Caco-2 (cell line): Measurements from ENCODE around the gene TTN. TPM values are rescaled to one million over a fixed set of nuclear protein-coding genes. Genes with fewer than 3 reads are reported as not detected.

Source experiments
- BruUV-seq: library from RNA; stranded (reverse); fragments of 400-500 nt; replicated peaks from 2 replicates; lab custom pipeline; 2021; lab: Mats Ljungman, UMichigan
- CTCF ChIA-PET: fragments of 300-600 bp; sonication (Branson Sonifier 250); formaldehyde crosslinking; loops from one replicate; lab custom pipeline; 2022; ENCODE audit warnings: antibody characterized with exemption; lab: Charles Lee
- POLR2A ChIA-PET: fragments of 300-600 bp; sonication (Branson Sonifier 250); formaldehyde crosslinking; loops from one replicate; lab custom pipeline; 2022; ENCODE audit warnings: antibody characterized with exemption; lab: Charles Lee
- DNase-seq, 2 experiments: peaks; one replicate each; pipeline versions ENCODE4 v3.0.0 to v3.0.0-alpha.2; 2020 to 2022
- H3K27me3 ChIP-seq: replicated peaks from 2 replicates; pipeline ENCODE4 v1.6.0; 2011; ENCODE audit warnings: low read length; ENCODE audit not compliant: control insufficient read depth, insufficient read depth
- H3K36me3 ChIP-seq: 2 replicates; pipeline ENCODE4 v1.5.1; 2011; ENCODE audit warnings: low read length; ENCODE audit not compliant: control insufficient read depth, insufficient read depth
- H3K4me1 ChIP-seq: fragments of 250-450 bp; sonication (Bioruptor Pico); 2 replicates; pipeline ENCODE4 v1.5.1; 2020; ENCODE audit warnings: mild to moderate bottlenecking
- H3K4me3 ChIP-seq: 2 replicates; pipeline ENCODE4 v1.5.1; 2011; ENCODE audit warnings: low read depth, mild to moderate bottlenecking, control low read depth, low read length
- H3K9me3 ChIP-seq: fragments of 250-450 bp; sonication (Bioruptor Pico); 2 replicates; pipeline ENCODE4 v1.5.1; 2020; ENCODE audit warnings: mild to moderate bottlenecking, moderate library complexity
- H3K27ac Mint-ChIP-seq: one replicate; pipeline ENCODE4 v1.8.0; 2022; ENCODE audit warnings: mixed read lengths; ENCODE audit not compliant: unreplicated experiment
- H3K27me3 Mint-ChIP-seq: one replicate; pipeline ENCODE4 v1.8.0; 2022; ENCODE audit warnings: mixed read lengths; ENCODE audit not compliant: insufficient read depth, unreplicated experiment
- H3K36me3 Mint-ChIP-seq: one replicate; pipeline ENCODE4 v1.8.0; 2022; ENCODE audit warnings: mild to moderate bottlenecking, mixed read lengths; ENCODE audit not compliant: insufficient read depth, unreplicated experiment
- H3K4me1 Mint-ChIP-seq: one replicate; pipeline ENCODE4 v1.8.0; 2022; ENCODE audit warnings: low read depth, mixed read lengths; ENCODE audit not compliant: unreplicated experiment
- H3K4me3 Mint-ChIP-seq: one replicate; pipeline ENCODE4 v1.8.0; 2022; ENCODE audit warnings: mild to moderate bottlenecking, moderate library complexity, mixed read lengths; ENCODE audit not compliant: unreplicated experiment
- H3K9me3 Mint-ChIP-seq: one replicate; pipeline ENCODE4 v1.8.0; 2022; ENCODE audit warnings: mixed read lengths; ENCODE audit not compliant: unreplicated experiment
- CTCF ChIP-seq, 2 experiments: fragments of 200-600 bp in 1 of 2; IDR thresholded peaks; 1 replicate in 1 of 2; 2 replicates in 1 of 2; pipeline versions ENCODE4 v1.5.1 to v1.8.0; 2011 to 2022; ENCODE audit warnings: antibody characterized with exemption in 1 of 2, control low read depth in 1 of 2, inconsistent platforms in 1 of 2, low read depth in 1 of 2, low read length in 1 of 2, mild to moderate bottlenecking in 1 of 2, moderate library complexity in 1 of 2; ENCODE audit not compliant: insufficient read depth in 1 of 2, severe bottlenecking in 1 of 2, unreplicated experiment in 1 of 2
- intact Hi-C: fragments of 100-400 bp; cut with micrococcal nuclease; formaldehyde crosslinking; loops from one replicate; pipeline ENCODE4 v1.10.0; 2022; ENCODE audit not compliant: unreplicated experiment
- total RNA-seq: library from RNA; stranded (reverse); gene quantifications from 2 replicates; pipeline ENCODE4 v1.2.3, GENCODE V29; 2022

The TTN gene
- total RNA-seq, 1 experiment from 2014 or later: 9.3 TPM

GRCh38 chr2:178715366-178715765 is 91.9 kb downstream of the TTN start:
- no peak overlapping the region for H3K27ac Mint-ChIP-seq
- Histone ChIP-seq H3K4me1 (no peaks in the 10 kb centered on the region), H3K27me3 (no peaks in the 10 kb centered on the region), H3K4me3 (no peak overlapping the region), H3K36me3 (no peaks in the 10 kb centered on the region), H3K9me3 (no peaks in the 10 kb centered on the region)
- no peaks in the 10 kb centered on the region for H3K4me1 Mint-ChIP-seq
- no peaks in the 10 kb centered on the region for H3K9me3 Mint-ChIP-seq
- no peak for DNase-seq
- CTCF ChIA-PET: no interaction called here
- intact Hi-C loops: no loop called here
- no peaks in the 10 kb centered on the region for H3K36me3 Mint-ChIP-seq
- no peaks in the 10 kb centered on the region for H3K27me3 Mint-ChIP-seq
- BruUV-seq: no TSS peak
- TF ChIP-seq CTCF (IDR thresholded peaks at IDR 0.05; ENCODE audit: insufficient read depth in 1 of 2, low read depth in 1 of 2, low read length in 1 of 2, severe bottlenecking in 1 of 2, unreplicated experiment in 1 of 2): no peak
- POLR2A ChIA-PET: no interaction called here
- H3K4me3 Mint-ChIP-seq: no peak overlapping the region

- Mint-ChIP-seq H3K9me3 (no peaks in the 10 kb centered on the region), H3K4me1 (no peaks in the 10 kb centered on the region), H3K36me3 (peaks cover 11% of the 10 kb centered on the region), H3K4me3 (no peak overlapping the region), H3K27me3 (no peaks in the 10 kb centered on the region), H3K27ac (no peak overlapping the region)
- Histone ChIP-seq H3K27me3 (no peaks in the 10 kb centered on the region), H3K4me1 (no peaks in the 10 kb centered on the region), H3K9me3 (no peaks in the 10 kb centered on the region), H3K4me3 (no peak overlapping the region), H3K36me3 (no peaks in the 10 kb centered on the region)
- intact Hi-C loops: no loop called here
- no TSS peak for BruUV-seq
- CTCF ChIA-PET: no interaction called here
- no peak for TF ChIP-seq CTCF (IDR thresholded peaks at IDR 0.05; ENCODE audit: insufficient read depth in 1 of 2, low read depth in 1 of 2, low read length in 1 of 2, severe bottlenecking in 1 of 2, unreplicated experiment in 1 of 2)
- DNase-seq: no peak
- POLR2A ChIA-PET: no interaction called here
Observed at GRCh38 chr2:178707476-178707875, 99.7 kb downstream of the TTN start.

- no peak overlapping the region for H3K4me3 ChIP-seq
- no peaks in the 10 kb centered on the region for H3K9me3 Mint-ChIP-seq
- peaks cover 11% of the 10 kb centered on the region for H3K36me3 Mint-ChIP-seq
- H3K27me3 Mint-ChIP-seq: no peaks in the 10 kb centered on the region
- no peaks in the 10 kb centered on the region for H3K27me3 ChIP-seq
- H3K9me3 ChIP-seq: no peaks in the 10 kb centered on the region
- H3K4me1 Mint-ChIP-seq: peaks cover 6% of the 10 kb centered on the region
- no peak for DNase-seq
- intact Hi-C loops: no loop called here
- CTCF ChIA-PET: no interaction called here
- TF ChIP-seq CTCF (IDR thresholded peaks at IDR 0.05; ENCODE audit: insufficient read depth in 1 of 2, low read depth in 1 of 2, low read length in 1 of 2, severe bottlenecking in 1 of 2, unreplicated experiment in 1 of 2): no peak
- H3K27ac Mint-ChIP-seq: no peak overlapping the region
- POLR2A ChIA-PET: no interaction called here
- no peaks in the 10 kb centered on the region for H3K36me3 ChIP-seq
- BruUV-seq: no TSS peak
- no peak overlapping the region for H3K4me3 Mint-ChIP-seq
- H3K4me1 ChIP-seq: no peaks in the 10 kb centered on the region
Observed at GRCh38 chr2:178704876-178705275, 102.3 kb downstream of the TTN start.
